OCI-LY3 (cell line): Measurements from ENCODE around the gene TSC1.
"Not testable (repeated sequence)": the region's sequence is repeated elsewhere in the genome, so short reads cannot be mapped to it uniquely, and the experiment has no call there.

Experiments
- H2AFZ ChIP-seq: fragments of 200-600, 300-600 bp; shearing (Covaris generic); 2 replicates; pipeline ENCODE4 v1.6.0; 2014; ENCODE audit warnings: antibody characterized with exemption, low read depth, low read length
- H3K27ac ChIP-seq: fragments of 200-600, 300-600 bp; sonication (generic); 2 replicates; pipeline ENCODE4 v1.5.1; 2014; ENCODE audit warnings: mild to moderate bottlenecking, low read length, moderate library complexity, mixed read lengths
- H3K27me3 ChIP-seq: fragments of 200-600, 300-600 bp; sonication (generic); 2 replicates; pipeline ENCODE4 v1.6.1; 2014; ENCODE audit warnings: low read depth, low read length, mixed read lengths
- H3K36me3 ChIP-seq: fragments of 200-600, 300-600 bp; sonication (generic); replicated peaks from 2 replicates; pipeline ENCODE3; 2014; ENCODE audit warnings: low read depth, low read length, mixed read lengths
- H3K4me1 ChIP-seq: fragments of 300-600, 200-600 bp; sonication (generic); 2 replicates; pipeline ENCODE4 v1.6.1; 2014; ENCODE audit warnings: low read length, mixed read lengths
- H3K4me2 ChIP-seq: fragments of 200-600, 300-600 bp; sonication (generic); 2 replicates; pipeline ENCODE4 v1.6.1; 2014; ENCODE audit warnings: low read length, mixed read lengths
- H3K4me3 ChIP-seq: fragments of 300-600, 200-600 bp; sonication (generic); 2 replicates; pipeline ENCODE4 v1.5.1; 2014; ENCODE audit warnings: antibody characterized with exemption, mild to moderate bottlenecking, low read length, moderate library complexity
- H3K79me2 ChIP-seq: fragments of 300-600, 200-600 bp; shearing (Covaris generic); 2 replicates; pipeline ENCODE4 v1.6.1; 2014; ENCODE audit warnings: mild to moderate bottlenecking, low read length, mixed read lengths
- H3K9ac ChIP-seq: fragments of 300-600, 200-600 bp; shearing (Covaris generic); 2 replicates; pipeline ENCODE4 v1.6.0; 2014; ENCODE audit warnings: mild to moderate bottlenecking, low read length, moderate library complexity
- H3K9me3 ChIP-seq: fragments of 200-600, 300-600 bp; shearing (Covaris generic); 2 replicates; pipeline ENCODE4 v1.6.1; 2014; ENCODE audit warnings: low read length, mixed read lengths; ENCODE audit not compliant: insufficient read depth
- H4K20me1 ChIP-seq: fragments of 200-600, 300-600 bp; sonication (generic); 2 replicates; pipeline ENCODE4 v1.6.1; 2016; ENCODE audit warnings: low read length, mixed read lengths; ENCODE audit not compliant: insufficient read depth
- EZH2phosphoT487 ChIP-seq: fragments of 200-600 bp; shearing (Covaris generic); IDR thresholded peaks from 2 replicates; pipeline ENCODE4 v1.6.1; 2018; ENCODE audit warnings: antibody characterized with exemption, mixed run types, low read depth
- TF ChIP-seq, protein P1 (sequence below): fragments of 200-600, 300-600 bp; sonication (generic); IDR thresholded peaks from 2 replicates; pipeline ENCODE4 v1.5.1; 2014; ENCODE audit warnings: antibody characterized with exemption, low read length, low read depth

The TSC1 gene

DNA sequence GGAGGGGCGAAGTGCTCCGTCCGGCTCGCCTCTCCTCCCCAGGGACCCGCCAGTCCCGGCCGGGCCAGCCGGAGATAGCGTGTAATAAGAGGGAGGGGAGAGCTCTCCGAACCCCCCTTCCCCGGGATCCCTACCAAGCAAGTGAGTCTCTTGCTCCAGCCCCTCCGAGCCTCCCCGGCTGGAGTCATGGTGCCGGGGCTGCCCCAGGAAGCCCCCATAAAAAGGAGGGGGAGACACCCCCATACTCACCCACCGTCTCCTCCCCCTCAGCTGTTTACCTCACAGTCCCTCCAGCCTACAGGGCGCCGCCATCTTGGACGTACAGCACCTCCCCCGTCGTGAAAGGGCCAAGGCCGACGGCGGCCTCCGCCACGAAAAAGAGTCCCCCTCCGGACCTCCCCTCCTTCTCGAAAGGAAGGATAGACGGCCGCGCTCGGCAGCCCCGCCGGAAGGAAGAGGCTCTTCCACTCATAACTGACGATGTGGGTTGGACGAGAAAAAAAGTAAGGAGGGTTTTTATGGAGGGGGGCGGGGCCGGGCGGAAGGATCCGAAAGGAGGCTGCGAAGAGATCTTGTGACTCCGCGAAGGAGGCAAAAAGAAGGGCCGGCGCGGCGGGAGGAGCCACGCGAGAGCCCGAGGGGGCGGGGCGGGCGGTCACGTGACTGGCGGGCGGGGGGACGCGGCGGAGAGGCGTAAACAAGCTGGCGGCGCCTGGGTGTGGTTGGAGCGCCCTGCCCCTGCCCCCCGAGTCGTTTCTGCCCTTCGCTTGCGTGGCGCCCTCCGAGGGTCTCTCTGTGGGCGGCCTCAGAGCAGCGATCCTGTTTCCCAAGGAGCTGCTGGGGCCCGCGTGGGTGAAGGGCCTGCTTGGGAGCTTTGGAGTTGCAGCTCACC, at the start of gene TSC1:
TSC1 (minus strand) TSS at position 323 of the 892 bp plus-strand sequence. CDS start 15,744 bp downstream, outside the sequence.
- H3K4me3 ChIP-seq = peak within 1 kb of the TSS; percentile 92
- peak within 1 kb of the TSS; percentile 97 for H2AFZ ChIP-seq
- H3K9ac ChIP-seq = peak within 1 kb of the TSS; percentile 94
- peaks cover 49% of the 10 kb centered on the region for H3K79me2 ChIP-seq
- no peaks in the 10 kb centered on the region for H3K27me3 ChIP-seq
- peaks cover 25% of the 10 kb centered on the region for H3K4me1 ChIP-seq
- TF ChIP-seq, protein P1, sequence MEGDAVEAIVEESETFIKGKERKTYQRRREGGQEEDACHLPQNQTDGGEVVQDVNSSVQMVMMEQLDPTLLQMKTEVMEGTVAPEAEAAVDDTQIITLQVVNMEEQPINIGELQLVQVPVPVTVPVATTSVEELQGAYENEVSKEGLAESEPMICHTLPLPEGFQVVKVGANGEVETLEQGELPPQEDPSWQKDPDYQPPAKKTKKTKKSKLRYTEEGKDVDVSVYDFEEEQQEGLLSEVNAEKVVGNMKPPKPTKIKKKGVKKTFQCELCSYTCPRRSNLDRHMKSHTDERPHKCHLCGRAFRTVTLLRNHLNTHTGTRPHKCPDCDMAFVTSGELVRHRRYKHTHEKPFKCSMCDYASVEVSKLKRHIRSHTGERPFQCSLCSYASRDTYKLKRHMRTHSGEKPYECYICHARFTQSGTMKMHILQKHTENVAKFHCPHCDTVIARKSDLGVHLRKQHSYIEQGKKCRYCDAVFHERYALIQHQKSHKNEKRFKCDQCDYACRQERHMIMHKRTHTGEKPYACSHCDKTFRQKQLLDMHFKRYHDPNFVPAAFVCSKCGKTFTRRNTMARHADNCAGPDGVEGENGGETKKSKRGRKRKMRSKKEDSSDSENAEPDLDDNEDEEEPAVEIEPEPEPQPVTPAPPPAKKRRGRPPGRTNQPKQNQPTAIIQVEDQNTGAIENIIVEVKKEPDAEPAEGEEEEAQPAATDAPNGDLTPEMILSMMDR = no peak
- TF ChIP-seq EZH2phosphoT487 = no peak
- H4K20me1 ChIP-seq = peaks cover 21% of the 10 kb centered on the region; the same call in 1 of the 2 replicates
- H3K4me2 ChIP-seq = peak within 1 kb of the TSS; percentile 91
- H3K9me3 ChIP-seq = no peaks in the 10 kb centered on the region
- no peaks in the 10 kb centered on the region for H3K36me3 ChIP-seq
- H3K27ac ChIP-seq = peak within 1 kb of the TSS; percentile 82

DNA sequence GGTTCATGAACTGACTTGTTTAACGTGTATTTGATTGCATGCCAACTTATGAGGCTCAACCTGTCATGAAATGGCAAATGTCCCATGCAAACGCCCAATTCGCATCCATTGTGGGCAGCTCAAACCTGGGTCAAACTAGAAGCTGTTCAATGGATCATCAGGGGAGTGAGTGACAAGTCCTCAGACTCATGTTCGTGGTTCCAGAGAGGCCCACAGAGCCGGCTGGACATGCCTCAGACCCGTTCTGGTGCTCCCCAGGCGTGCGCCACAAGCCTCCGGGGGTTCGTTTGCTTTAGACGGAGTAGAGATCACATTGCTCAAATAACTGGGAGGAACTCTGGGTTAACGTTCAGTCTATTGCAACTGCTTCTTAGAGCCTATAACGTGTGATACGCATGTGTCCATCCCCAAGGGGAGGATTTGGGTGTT, 49.1 kb upstream of the TSC1 start:
- H3K9ac ChIP-seq = no peak overlapping the region
- peaks cover 55% of the 10 kb centered on the region for H3K27me3 ChIP-seq
- H3K27ac ChIP-seq = no peak overlapping the region
- H3K36me3 ChIP-seq = no peaks in the 10 kb centered on the region
- no peaks in the 10 kb centered on the region for H3K9me3 ChIP-seq
- no peaks in the 10 kb centered on the region for H3K79me2 ChIP-seq
- H3K4me1 ChIP-seq = no peaks in the 10 kb centered on the region
- no peak overlapping the region for H3K4me2 ChIP-seq
- no peak overlapping the region for H3K4me3 ChIP-seq
- TF ChIP-seq, protein P1 = no peak
- TF ChIP-seq EZH2phosphoT487 = no peak
- no peak overlapping the region for H2AFZ ChIP-seq
- H4K20me1 ChIP-seq = no peaks in the 10 kb centered on the region

DNA sequence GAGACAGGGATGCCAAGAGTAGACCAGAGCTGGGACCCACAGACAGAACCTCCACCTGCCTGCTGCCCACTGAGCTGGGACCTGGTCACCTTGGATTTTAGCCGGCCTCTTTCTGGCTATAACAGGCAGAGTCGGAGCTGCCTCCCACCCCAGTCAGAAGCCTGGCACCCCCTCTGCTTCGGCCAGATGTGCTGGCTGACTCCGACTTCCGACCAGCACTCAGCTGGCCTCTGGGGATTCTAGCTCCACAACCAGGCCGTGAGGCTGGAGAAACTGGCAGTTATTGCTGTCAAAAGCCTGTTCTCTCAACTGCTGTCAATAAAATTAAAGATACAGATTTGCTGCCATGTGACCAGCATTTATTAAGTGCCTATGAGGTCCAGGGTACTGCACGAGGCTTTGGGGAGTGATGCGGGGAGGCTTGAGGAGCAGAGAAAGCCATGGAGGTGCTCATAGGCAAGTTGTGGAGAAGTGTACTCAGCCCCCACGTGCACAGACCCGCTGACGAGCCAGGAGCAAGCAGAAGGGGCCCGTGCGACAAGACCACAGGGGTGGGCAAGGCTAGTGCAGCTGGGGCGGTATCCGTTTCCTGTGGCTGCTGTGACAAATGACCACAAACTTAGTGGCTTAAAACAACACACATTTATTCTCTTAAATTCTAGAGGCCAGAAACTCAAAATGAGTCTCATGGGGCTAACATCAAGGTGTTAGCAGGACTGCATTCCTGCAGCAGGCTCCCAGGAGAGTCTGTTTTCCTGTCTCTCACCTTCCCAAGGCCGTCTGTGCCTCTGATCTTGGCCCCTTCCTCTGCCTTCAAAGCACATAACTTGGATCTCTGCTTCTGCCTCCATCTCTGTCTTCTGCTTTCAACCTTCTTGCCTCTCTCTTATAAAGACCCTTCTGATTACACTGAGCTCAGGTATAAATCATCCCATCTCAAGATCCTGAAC, 47.2 kb upstream of the TSC1 start:
- H3K4me3 ChIP-seq = no peak overlapping the region
- H4K20me1 ChIP-seq = no peaks in the 10 kb centered on the region
- no peak overlapping the region for H3K4me2 ChIP-seq
- no peaks in the 10 kb centered on the region for H3K79me2 ChIP-seq
- H3K9ac ChIP-seq = no peak overlapping the region
- peaks cover 52% of the 10 kb centered on the region for H3K27me3 ChIP-seq
- H3K27ac ChIP-seq = no peak overlapping the region
- H2AFZ ChIP-seq = no peak overlapping the region
- no peak for TF ChIP-seq EZH2phosphoT487
- TF ChIP-seq, protein P1 = no peak
- H3K4me1 ChIP-seq = no peaks in the 10 kb centered on the region
- no peaks in the 10 kb centered on the region for H3K36me3 ChIP-seq
- H3K9me3 ChIP-seq = no peaks in the 10 kb centered on the region

DNA sequence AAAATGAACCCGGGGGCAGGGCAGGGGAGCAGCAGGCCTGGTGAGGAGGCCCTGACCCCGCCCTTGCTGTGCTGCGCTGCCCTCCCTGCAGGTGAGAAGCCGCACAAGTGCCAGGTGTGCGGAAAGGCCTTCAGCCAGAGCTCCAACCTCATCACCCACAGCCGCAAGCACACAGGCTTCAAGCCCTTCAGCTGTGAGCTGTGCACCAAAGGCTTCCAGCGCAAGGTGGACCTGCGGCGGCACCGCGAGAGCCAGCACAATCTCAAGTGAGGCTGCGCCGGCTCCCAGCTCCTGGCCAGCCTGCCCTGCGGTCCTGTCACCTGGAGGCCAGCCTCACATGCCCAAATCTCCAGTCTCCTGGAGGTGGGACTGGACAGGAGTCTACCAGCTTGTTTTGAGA, 46.4 kb upstream of the TSC1 start:
- Histone ChIP-seq H3K4me3 (no peak overlapping the region), H3K36me3 (no peaks in the 10 kb centered on the region), H3K79me2 (no peaks in the 10 kb centered on the region), H3K4me2 (no peak overlapping the region), H3K27ac (no peak overlapping the region), H4K20me1 (no peaks in the 10 kb centered on the region), H3K9me3 (no peaks in the 10 kb centered on the region), H3K4me1 (no peaks in the 10 kb centered on the region), H3K27me3 (peaks cover 44% of the 10 kb centered on the region), H2AFZ (no peak overlapping the region), H3K9ac (no peak overlapping the region)
- TF ChIP-seq, protein P1 = no peak
- no peak for TF ChIP-seq EZH2phosphoT487

DNA sequence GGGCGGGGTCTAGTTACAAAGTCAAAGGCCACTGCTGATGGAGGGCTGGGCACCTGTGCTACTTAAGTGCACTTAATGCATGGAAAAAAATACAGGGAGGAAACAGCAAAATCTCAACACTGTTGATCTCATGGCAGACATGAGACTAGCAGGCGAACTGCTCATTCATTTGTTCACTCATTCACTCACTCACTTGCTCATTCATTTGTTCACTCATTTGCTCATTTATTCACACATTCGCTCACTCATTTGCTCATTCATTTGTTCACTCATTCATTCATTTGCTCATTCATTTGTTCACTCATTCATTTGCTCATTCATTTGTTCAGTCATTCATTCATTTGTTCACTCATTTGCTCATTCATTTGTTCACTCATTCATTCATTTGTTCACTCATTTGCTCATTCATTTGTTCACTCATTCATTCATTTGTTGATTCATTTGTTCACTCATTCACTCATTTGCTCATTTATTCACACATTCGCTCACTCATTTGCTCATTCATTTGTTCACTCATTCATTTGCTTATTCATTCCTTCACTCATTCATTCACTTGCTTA, 45.7 kb upstream of the TSC1 start:
- not testable (repeated sequence) for H3K4me1 ChIP-seq, H3K4me3 ChIP-seq, H3K4me2 ChIP-seq, H3K9me3 ChIP-seq, H3K9ac ChIP-seq, H4K20me1 ChIP-seq, H3K79me2 ChIP-seq, H3K36me3 ChIP-seq, H2AFZ ChIP-seq, H3K27ac ChIP-seq
- peaks cover 37% of the 10 kb centered on the region for H3K27me3 ChIP-seq
